Pancreas (tissue), 10 donors: ENCODE results near the gene LTC4S. TPM values are rescaled to one million over a fixed set of nuclear protein-coding genes. Genes with fewer than 3 reads are reported as not detected.

ENCODE experiments used
- ATAC-seq, 4 donors: fragments of 200-7000 bp; cut with Tn5 transposase; one replicate each; pipeline versions ENCODE4 v1.8.0 to v1.9.1; 2020; ENCODE audit warnings: mild to moderate bottlenecking in 4 of 4, moderate library complexity in 4 of 4
- DNase-seq, 6 donors: peaks; one replicate each; pipeline ENCODE4 v3.0.0-alpha.2; 2020
- FAIRE-seq: peaks from 2 replicates; lab custom pipeline; 2012; peaks lifted over from hg19 to GRCh38; lab: Jason Lieb, UNC
- H3K27ac ChIP-seq, 4 donors: fragments of 200-600 bp; sonication (generic); 1 replicate in 3 of 4; 2 replicates in 1 of 4; pipeline versions ENCODE4 v1.5.0 to v1.8.0; 2020
- H3K27me3 ChIP-seq, 4 donors: fragments of 200-600 bp; one replicate each; pipeline ENCODE4 v1.8.0; 2021
- H3K36me3 ChIP-seq, 3 donors: fragments of 200-600 bp; sonication (generic) in 1 of 3; one replicate each; pipeline versions ENCODE4 v1.5.0 to v1.8.0; 2020 to 2021
- H3K4me1 ChIP-seq, 3 donors: fragments of 200-600 bp; one replicate each; pipeline ENCODE4 v1.8.0; 2021
- H3K4me3 ChIP-seq, 4 donors: fragments of 200-600 bp; sonication (generic) in 2 of 4; one replicate each; pipeline versions ENCODE4 v1.5.0 to v1.8.0; 2020 to 2021
- H3K9me3 ChIP-seq, 4 donors: fragments of 200-600 bp; one replicate each; pipeline ENCODE4 v1.8.0; 2021
- CTCF ChIP-seq, 4 donors: fragments of 200-600 bp; sonication (generic) in 3 of 4; IDR thresholded peaks; one replicate each; pipeline versions ENCODE4 v1.5.0 to v1.8.0; 2021; ENCODE audit warnings: antibody characterized with exemption in 4 of 4
- WGBS, 2 donors: extraction: QIAGEN DNeasy Blood & Tissue Kit; methylation state at CpG; one replicate each; pipeline ENCODE4 v1.1.7; 2013; 5-methylcytosine and 5-hydroxymethylcytosine counted together
- intact Hi-C, 3 donors: fragments of 100-400 bp; cut with DNase I; formaldehyde crosslinking; loops; one replicate each; pipeline versions ENCODE4 v1.11.1 to v1.14.2; 2022
- polyA plus RNA-seq, 2 donors: library from polyadenylated mRNA; stranded (reverse); fragments of 200-250 nt; gene quantifications; one replicate each; pipeline ENCODE4 v1.2.3, GENCODE V29; 2013
- total RNA-seq, 6 donors: library from RNA; stranded (reverse); fragmentation: NEBNext Ultra II Directional in 4 of 6; extraction: Animal tissue kit (Norgen Biotek cat#: 25700) in 4 of 6; gene quantifications; one replicate each; pipeline versions ENCODE4 v1.2.1 to v1.2.4, GENCODE V29; 2021 to 2023
- donor health status: healthy with polysubstance abuse.
- donor health status: DM: no; HTN: no; CAD: no; lungs with moderate emphysema.
- donor health status: DM: no; HTN: no; CAD: no.
- donor health status: control.
- donor health status: control.
- donor health status: Bipolar disorder and iron deficiency.
- donor health status: DM: yes; HTN: yes; CAD: no.
- donor health status: DM: no; HTN: no; CAD: no.
- donor health status: DM: no; HTN: no; CAD: no.
- donor health status: DM: yes; HTN: yes; CAD: no.

The LTC4S gene
- total and polyA plus RNA-seq, 8 donors: 1.1 to 10.9 (median 4.8) TPM

GRCh38 chr5:179822059-179822432 is 28.3 kb downstream of the LTC4S start:
- 12 to 17% methylated on average over 3 of the region's 3 CpGs for WGBS, 2 donors
- no peaks in the 10 kb centered on the region for H3K9me3 ChIP-seq
- H3K4me1 ChIP-seq: peaks cover 36 to 48% (median 48%) of the 10 kb centered on the region in 3 donors
- peaks cover 0 to 37% (median 26%) of the 10 kb centered on the region in 3 donors for H3K36me3 ChIP-seq
- no peak for ATAC-seq
- TF ChIP-seq CTCF (IDR thresholded peaks at IDR 0.05): no peak
- no peak for DNase-seq
- H3K27ac ChIP-seq: peak overlapping the region in 2 of 4 donors; percentile 98 to 100
- intact Hi-C loops: no loop called here
- H3K27me3 ChIP-seq: no peaks in the 10 kb centered on the region
- FAIRE-seq: no peak
- H3K4me3 ChIP-seq: peak overlapping the region; percentile 85 to 100 (median 98)

- H3K9me3 ChIP-seq: no peaks in the 10 kb centered on the region
- intact Hi-C loops: no loop called here
- no peak for TF ChIP-seq CTCF (IDR thresholded peaks at IDR 0.05)
- no peaks in the 10 kb centered on the region for H3K27me3 ChIP-seq
- H3K4me1 ChIP-seq: peaks cover 34 to 48% (median 44%) of the 10 kb centered on the region in 3 donors
- WGBS, 2 donors: 16 to 17% methylated on average over 8 of the region's 8 CpGs
- peaks cover 0 to 42% (median 31%) of the 10 kb centered on the region in 3 donors for H3K36me3 ChIP-seq
- H3K4me3 ChIP-seq: peak overlapping the region in 3 of 4 donors; percentile 85 to 100 (median 100)
- peak overlapping the region in 2 of 4 donors; percentile 43 to 100 for H3K27ac ChIP-seq
- DNase-seq (peak in 3 of 6 donors; percentile 25 to 71 (median 54)), FAIRE-seq (no peak), ATAC-seq (no peak)
Measured at GRCh38 chr5:179822444-179822990, 28.7 kb downstream of the LTC4S start.

- WGBS, 2 donors: 76 to 85% methylated on average over 22 of the region's 22 CpGs
- intact Hi-C loops: no loop called here
- ATAC-seq (no peak), FAIRE-seq (no peak), DNase-seq (peak in 2 of 6 donors; percentile 11 to 75)
- no peaks in the 10 kb centered on the region for H3K9me3 ChIP-seq
- TF ChIP-seq CTCF (IDR thresholded peaks at IDR 0.05): no peak
- peaks cover 2 to 58% (median 39%) of the 10 kb centered on the region in 3 donors for H3K36me3 ChIP-seq
- peak overlapping the region in 2 of 4 donors; percentile 2 to 100 for H3K4me3 ChIP-seq
- no peaks in the 10 kb centered on the region for H3K27me3 ChIP-seq
- H3K27ac ChIP-seq: no peak overlapping the region
- peaks cover 23 to 41% (median 39%) of the 10 kb centered on the region in 3 donors for H3K4me1 ChIP-seq
Measured at GRCh38 chr5:179823937-179824744, 30.4 kb downstream of the LTC4S start.

- no peak for TF ChIP-seq CTCF (IDR thresholded peaks at IDR 0.05)
- Histone ChIP-seq H3K27ac (no peak overlapping the region), H3K9me3 (no peaks in the 10 kb centered on the region), H3K4me1 (peaks cover 17 to 36% (median 34%) of the 10 kb centered on the region in 3 donors), H3K4me3 (no peak overlapping the region), H3K27me3 (no peaks in the 10 kb centered on the region), H3K36me3 (peaks cover 2 to 64% (median 40%) of the 10 kb centered on the region in 3 donors)
- ATAC-seq: no peak
- intact Hi-C loops: no loop called here
- FAIRE-seq: no peak
- no peak for DNase-seq
- 46% methylated on average over 3 of the region's 3 CpGs for WGBS, 2 donors
Measured at GRCh38 chr5:179824745-179825112, 30.9 kb downstream of the LTC4S start.
